NCI-H2029 treated with DMSO at 0.1 percent for 48 hours (cell line): Measurements from ENCODE around the gene CCNT2.
"Not testable (repeated sequence)": the region's sequence is repeated elsewhere in the genome, so short reads cannot be mapped to it uniquely, and the experiment has no call there.

Experiments used
- DNase-seq: peaks from one replicate; lab custom pipeline; 2025; lab: John Stamatoyannopoulos, UW

CCNT2 gene

GRCh38 chr2:134918526-134919340, at the start of gene CCNT2:
Gene CCNT2 (plus strand): TSS chr2:134918822. CDS start chr2:134918855, 33 bp downstream.
- peak; percentile 96 for DNase-seq

GRCh38 chr2:134869946-134870736, 48.5 kb upstream of the CCNT2 start:
- DNase-seq, result no peak

GRCh38 chr2:134873152-134873551, 45.5 kb upstream of the CCNT2 start:
- DNase-seq, result no peak

GRCh38 chr2:134875309-134875708, 43.3 kb upstream of the CCNT2 start:
- no peak for DNase-seq

- no peak for DNase-seq
These were observed 35.8 kb upstream of the CCNT2 start for GRCh38 chr2:134882773-134883172.

GRCh38 chr2:134883552-134884293, 34.9 kb upstream of the CCNT2 start:
- no peak for DNase-seq

GRCh38 chr2:134884435-134884834, 34.2 kb upstream of the CCNT2 start:
- DNase-seq, result no peak

GRCh38 chr2:134892282-134893035, 26.2 kb upstream of the CCNT2 start:
- no peak for DNase-seq

GRCh38 chr2:134897932-134898331, 20.7 kb upstream of the CCNT2 start:
- no peak for DNase-seq

GRCh38 chr2:134899204-134899603, 19.4 kb upstream of the CCNT2 start:
- DNase-seq, result no peak

- no peak for DNase-seq
These were observed 18.5 kb upstream of the CCNT2 start for GRCh38 chr2:134900151-134900550.

GRCh38 chr2:134903701-134904100, 14.9 kb upstream of the CCNT2 start:
- DNase-seq, result not testable (repeated sequence)

GRCh38 chr2:134905168-134905567, 13.5 kb upstream of the CCNT2 start:
- no peak for DNase-seq

- DNase-seq, result no peak
These were observed 11.9 kb upstream of the CCNT2 start for GRCh38 chr2:134906726-134907125.

GRCh38 chr2:134907441-134908116, 11.0 kb upstream of the CCNT2 start:
- not testable (repeated sequence) for DNase-seq

- no peak for DNase-seq
These were observed 7.7 kb upstream of the CCNT2 start for GRCh38 chr2:134910763-134911399.

- no peak for DNase-seq
These were observed 7.2 kb upstream of the CCNT2 start for GRCh38 chr2:134911400-134911785.

- no peak for DNase-seq
These were observed 6.3 kb upstream of the CCNT2 start for GRCh38 chr2:134912361-134912760.

- no peak for DNase-seq
These were observed 1.2 kb upstream of the CCNT2 start for GRCh38 chr2:134917360-134917865.

- no peak for DNase-seq
These were observed 615 bp upstream of the CCNT2 start for GRCh38 chr2:134917888-134918525.
